ENCODE data around the gene SRPK3. TPM values are rescaled to one million over a fixed set of nuclear protein-coding genes. Genes with fewer than 3 reads are reported as not detected.

SRPK3 gene
- polyA plus RNA-seq, 1 donor (not counting 4 experiments of a cell fraction or from before 2014, with no cell fraction given): 0.10 TPM

GRCh38 chrX:153802513-153803045 is 21.7 kb downstream of the SRPK3 start:
- Histone ChIP-seq H3K27me3 (ENCODE audit: control insufficient read depth, extremely low read depth, insufficient read depth, low read length) (no peaks in the 10 kb centered on the region), H2AFZ (ENCODE audit: control insufficient read depth, low read length) (no peak overlapping the region), H3K79me2 (ENCODE audit: control insufficient read depth, insufficient read depth, low read length) (no peaks in the 10 kb centered on the region), H3K9me1 (ENCODE audit: control insufficient read depth, extremely low read depth, insufficient read depth, low read length) (no peaks in the 10 kb centered on the region), H3K4me1 (ENCODE audit: control insufficient read depth, extremely low read depth, insufficient read depth, low read length) (no peaks in the 10 kb centered on the region), H3K9ac (ENCODE audit: control insufficient read depth, extremely low read depth, insufficient read depth, low read length) (no peak overlapping the region), H3K36me3 (ENCODE audit: control insufficient read depth in 2 of 2, extremely low read depth in 1 of 2, insufficient read depth in 2 of 2, low read length in 2 of 2) (peaks cover 0 to 2% of the 10 kb centered on the region in 2 experiments), H3K9me3 (ENCODE audit: control insufficient read depth, low read depth, low read length) (no peaks in the 10 kb centered on the region), H4K20me1 (ENCODE audit: control insufficient read depth, extremely low read depth, insufficient read depth, low read length) (no peaks in the 10 kb centered on the region), H3K27ac (ENCODE audit: control insufficient read depth, insufficient read depth, low read length) (no peak overlapping the region), H3K4me2 (ENCODE audit: control insufficient read depth, extremely low read depth, insufficient read depth, low read depth, low read length) (no peak overlapping the region), H3K4me3 (ENCODE audit: control insufficient read depth in 2 of 3, extremely low read depth in 1 of 3, insufficient read depth in 2 of 3, low read depth in 1 of 3, low read length in 3 of 3) (no peak overlapping the region)
- TF ChIP-seq EZH2 (IDR thresholded peaks at IDR 0.05; ENCODE audit: low read length) (no peak), CTCF (optimal IDR thresholded peaks at IDR 0.05 in 1 of 3, IDR thresholded peaks at IDR 0.05 in 1 of 3, conservative IDR thresholded peaks at IDR 0.05 in 1 of 3; ENCODE audit: extremely low read depth in 1 of 3, insufficient read depth in 2 of 3, low read length in 3 of 3) (no peak)
- dilution Hi-C loops (cut with MboI; ENCODE audit: extremely low pct_ligation_motif_present, low sequenced_read_pairs): no loop called here
- FAIRE-seq (no peak), DNase-seq (ENCODE audit: low read depth, low spot score) (no peak)

- no peak for FAIRE-seq
- no peaks in the 10 kb centered on the region for H3K9me1 ChIP-seq (ENCODE audit: control insufficient read depth, extremely low read depth, insufficient read depth, low read length)
- no peaks in the 10 kb centered on the region for H3K79me2 ChIP-seq (ENCODE audit: control insufficient read depth, insufficient read depth, low read length)
- no peak for DNase-seq (ENCODE audit: low read depth, low spot score)
- no peak overlapping the region for H3K27ac ChIP-seq (ENCODE audit: control insufficient read depth, insufficient read depth, low read length)
- H3K4me1 ChIP-seq (ENCODE audit: control insufficient read depth, extremely low read depth, insufficient read depth, low read length): no peaks in the 10 kb centered on the region
- H3K4me2 ChIP-seq (ENCODE audit: control insufficient read depth, extremely low read depth, insufficient read depth, low read depth, low read length): no peak overlapping the region
- no peak overlapping the region for H2AFZ ChIP-seq (ENCODE audit: control insufficient read depth, low read length)
- H3K9ac ChIP-seq (ENCODE audit: control insufficient read depth, extremely low read depth, insufficient read depth, low read length): no peak overlapping the region
- dilution Hi-C loops (cut with MboI; ENCODE audit: extremely low pct_ligation_motif_present, low sequenced_read_pairs): no loop called here
- no peak for TF ChIP-seq CTCF (optimal IDR thresholded peaks at IDR 0.05 in 1 of 3, IDR thresholded peaks at IDR 0.05 in 1 of 3, conservative IDR thresholded peaks at IDR 0.05 in 1 of 3; ENCODE audit: extremely low read depth in 1 of 3, insufficient read depth in 2 of 3, low read length in 3 of 3)
- no peak for TF ChIP-seq EZH2 (IDR thresholded peaks at IDR 0.05; ENCODE audit: low read length)
- H3K9me3 ChIP-seq (ENCODE audit: control insufficient read depth, low read depth, low read length): no peaks in the 10 kb centered on the region
- H3K27me3 ChIP-seq (ENCODE audit: control insufficient read depth, extremely low read depth, insufficient read depth, low read length): no peaks in the 10 kb centered on the region
- no peak overlapping the region for H3K4me3 ChIP-seq (ENCODE audit: control insufficient read depth in 2 of 3, extremely low read depth in 1 of 3, insufficient read depth in 2 of 3, low read depth in 1 of 3, low read length in 3 of 3)
- no peaks in the 10 kb centered on the region for H4K20me1 ChIP-seq (ENCODE audit: control insufficient read depth, extremely low read depth, insufficient read depth, low read length)
- no peaks in the 10 kb centered on the region for H3K36me3 ChIP-seq (ENCODE audit: control insufficient read depth in 2 of 2, extremely low read depth in 1 of 2, insufficient read depth in 2 of 2, low read length in 2 of 2)
Observed at GRCh38 chrX:153803211-153804099, 22.6 kb downstream of the SRPK3 start.

Measured in keratinocyte (primary cell).